ENCODE data around the gene LAMTOR1.

The LAMTOR1 gene

GRCh38 chr11:72081821-72082453 lies 21.2 kb downstream of the LAMTOR1 start:
- DNase-seq (ENCODE audit: low read depth in 3 of 3), result no peak

GRCh38 chr11:72081184-72081644 lies 21.9 kb downstream of the LAMTOR1 start:
- no peak for DNase-seq (ENCODE audit: low read depth in 3 of 3)

GRCh38 chr11:72080326-72081183 lies 22.5 kb downstream of the LAMTOR1 start, which contains the start of the genes LRRC51 and NUMA1:
Gene LRRC51, plus strand, starts transcription at chr11:72080850. Its CDS starts 8,234 bp downstream, at chr11:72089084.
Gene NUMA1, minus strand, starts transcription at chr11:72080542. Its CDS starts 44,599 bp downstream, at chr11:72035943.
- peak; percentile 97 to 100 (median 98) for DNase-seq (ENCODE audit: low read depth in 3 of 3)

- DNase-seq (ENCODE audit: low read depth in 3 of 3), result no peak
Observed at GRCh38 chr11:72079819-72080325, 23.2 kb downstream of the LAMTOR1 start.

GRCh38 chr11:72078477-72078876 lies 24.6 kb downstream of the LAMTOR1 start:
- DNase-seq (ENCODE audit: low read depth in 3 of 3), result no peak

- DNase-seq (ENCODE audit: low read depth in 3 of 3), result no peak
Observed at GRCh38 chr11:72075756-72076155, 27.3 kb downstream of the LAMTOR1 start.

- DNase-seq (ENCODE audit: low read depth in 3 of 3), result no peak
Observed at GRCh38 chr11:72075109-72075508, 28.0 kb downstream of the LAMTOR1 start.

- no peak for DNase-seq (ENCODE audit: low read depth in 3 of 3)
Observed at GRCh38 chr11:72072348-72072747, 30.7 kb downstream of the LAMTOR1 start.

GRCh38 chr11:72070491-72070890 lies 32.6 kb downstream of the LAMTOR1 start:
- no peak for DNase-seq (ENCODE audit: low read depth in 3 of 3)

GRCh38 chr11:72069787-72070251 lies 33.3 kb downstream of the LAMTOR1 start:
- DNase-seq (ENCODE audit: low read depth in 3 of 3), result no peak

GRCh38 chr11:72069200-72069599 lies 33.9 kb downstream of the LAMTOR1 start:
- no peak for DNase-seq (ENCODE audit: low read depth in 3 of 3)

- DNase-seq (ENCODE audit: low read depth in 3 of 3), result no peak
Observed at GRCh38 chr11:72067676-72068075, 35.4 kb downstream of the LAMTOR1 start.

- DNase-seq (ENCODE audit: low read depth in 3 of 3), result no peak
Observed at GRCh38 chr11:72067266-72067665, 35.8 kb downstream of the LAMTOR1 start.

- DNase-seq (ENCODE audit: low read depth in 3 of 3), result no peak
Observed at GRCh38 chr11:72066855-72067254, 36.2 kb downstream of the LAMTOR1 start.

- no peak for DNase-seq (ENCODE audit: low read depth in 3 of 3)
Observed at GRCh38 chr11:72061739-72062396, 41.2 kb downstream of the LAMTOR1 start.

GRCh38 chr11:72058416-72059034 lies 44.6 kb downstream of the LAMTOR1 start:
- no peak for DNase-seq (ENCODE audit: low read depth in 3 of 3)

GRCh38 chr11:72048766-72049460 lies 54.2 kb downstream of the LAMTOR1 start:
- no peak for DNase-seq (ENCODE audit: low read depth in 3 of 3)
